Ishikawa (cell line): ENCODE measurements around the gene LRRTM4.

Experiments
- CEBPB ChIP-seq: IDR thresholded peaks from 2 replicates; pipeline ENCODE4 v1.6.1; 2012
- CREB1 ChIP-seq: IDR thresholded peaks from 2 replicates; pipeline ENCODE4 v1.6.1; 2012; ENCODE audit warnings: low read depth
- EGR1 ChIP-seq: IDR thresholded peaks from 2 replicates; pipeline ENCODE4 v1.6.1; 2012
- EP300 ChIP-seq: IDR thresholded peaks from 2 replicates; pipeline ENCODE4 v1.6.1; 2012; ENCODE audit warnings: borderline replicate concordance
- FOXM1 ChIP-seq: IDR thresholded peaks from 2 replicates; pipeline ENCODE4 v1.6.1; 2012; ENCODE audit warnings: low read depth, borderline replicate concordance
- MAX ChIP-seq: IDR thresholded peaks from 2 replicates; pipeline ENCODE4 v1.6.1; 2012
- NFIC ChIP-seq: IDR thresholded peaks from 2 replicates; pipeline ENCODE4 v1.6.1; 2012
- RAD21 ChIP-seq: IDR thresholded peaks from 2 replicates; pipeline ENCODE4 v1.6.1; 2012; ENCODE audit warnings: low read depth
- REST ChIP-seq: IDR thresholded peaks from 2 replicates; pipeline ENCODE4 v1.6.1; 2012; ENCODE audit warnings: low read depth, mild to moderate bottlenecking
- TAF1 ChIP-seq: IDR thresholded peaks from 2 replicates; pipeline ENCODE4 v1.6.1; 2012; ENCODE audit warnings: low read depth, mild to moderate bottlenecking
- TCF12 ChIP-seq: IDR thresholded peaks from 2 replicates; pipeline ENCODE4 v1.6.1; 2012; ENCODE audit warnings: low read depth
- TEAD4 ChIP-seq: IDR thresholded peaks from 2 replicates; pipeline ENCODE4 v1.6.1; 2012
- USF1 ChIP-seq: IDR thresholded peaks from 2 replicates; pipeline ENCODE4 v1.6.1; 2012
- YY1 ChIP-seq: IDR thresholded peaks from 2 replicates; pipeline ENCODE4 v1.6.1; 2012; ENCODE audit warnings: low read depth
- ZBTB7A ChIP-seq: IDR thresholded peaks from 2 replicates; pipeline ENCODE4 v1.6.1; 2012; ENCODE audit warnings: low read depth

Gene LRRTM4

GRCh38 chr2:76953733-76954347 is 568.3 kb downstream of the LRRTM4 start:
- TF ChIP-seq USF1 (no peak), FOXM1 (no peak), RAD21 (peak; percentile 62), ZBTB7A (no peak), CEBPB (no peak)

GRCh38 chr2:76946631-76947145 is 575.5 kb downstream of the LRRTM4 start:
- no peak for TF ChIP-seq TEAD4
- no peak for TF ChIP-seq MAX
- no peak for TF ChIP-seq TCF12
- no peak for TF ChIP-seq EP300
- TF ChIP-seq CEBPB, result no peak
- TF ChIP-seq FOXM1, result no peak
- no peak for TF ChIP-seq NFIC
- no peak for TF ChIP-seq USF1
- no peak for TF ChIP-seq TAF1
- no peak for TF ChIP-seq REST
- TF ChIP-seq CREB1, result no peak
- TF ChIP-seq YY1, result no peak
- no peak for TF ChIP-seq EGR1
- no peak for TF ChIP-seq ZBTB7A
- no peak for TF ChIP-seq RAD21

- TF ChIP-seq EGR1 (no peak), USF1 (no peak), TEAD4 (no peak), TCF12 (no peak), TAF1 (no peak), NFIC (no peak)
These were observed 581.6 kb downstream of the LRRTM4 start for GRCh38 chr2:76940559-76940958.

- no peak for TF ChIP-seq MAX
- TF ChIP-seq CREB1, result no peak
- no peak for TF ChIP-seq YY1
- no peak for TF ChIP-seq TAF1
These were observed 584.0 kb downstream of the LRRTM4 start for GRCh38 chr2:76938153-76938552.

GRCh38 chr2:76932550-76932949 is 589.6 kb downstream of the LRRTM4 start:
- no peak for TF ChIP-seq ZBTB7A
- no peak for TF ChIP-seq EGR1
- no peak for TF ChIP-seq YY1
- no peak for TF ChIP-seq TCF12
- TF ChIP-seq CEBPB, result no peak
- no peak for TF ChIP-seq REST
- TF ChIP-seq CREB1, result no peak
- no peak for TF ChIP-seq EP300
- no peak for TF ChIP-seq RAD21
- no peak for TF ChIP-seq TEAD4
- no peak for TF ChIP-seq MAX
- no peak for TF ChIP-seq TAF1
- TF ChIP-seq USF1, result no peak
- TF ChIP-seq FOXM1, result no peak
- no peak for TF ChIP-seq NFIC
